Coronary artery (tissue), 2 donors: ENCODE results near the gene KL.

ENCODE experiments used
- DNase-seq: peaks from one replicate; pipeline ENCODE4 v3.0.0-alpha.2; 2017; ENCODE audit warnings: low spot score
- H3K27ac ChIP-seq, 2 donors: fragments of 200-600 bp; sonication (generic); one replicate each; pipeline ENCODE4 v1.5.1; 2016 to 2019
- H3K4me3 ChIP-seq: fragments of 200-600 bp; sonication (generic); 2 replicates; pipeline ENCODE4 v1.5.1; 2016; ENCODE audit warnings: mild to moderate bottlenecking, moderate library complexity
- TF ChIP-seq, protein P1 (sequence below): fragments of 200-600 bp; sonication (generic); IDR thresholded peaks from one replicate; pipeline ENCODE4 v1.5.1; 2019; ENCODE audit warnings: antibody characterized with exemption

Gene KL

DNA sequence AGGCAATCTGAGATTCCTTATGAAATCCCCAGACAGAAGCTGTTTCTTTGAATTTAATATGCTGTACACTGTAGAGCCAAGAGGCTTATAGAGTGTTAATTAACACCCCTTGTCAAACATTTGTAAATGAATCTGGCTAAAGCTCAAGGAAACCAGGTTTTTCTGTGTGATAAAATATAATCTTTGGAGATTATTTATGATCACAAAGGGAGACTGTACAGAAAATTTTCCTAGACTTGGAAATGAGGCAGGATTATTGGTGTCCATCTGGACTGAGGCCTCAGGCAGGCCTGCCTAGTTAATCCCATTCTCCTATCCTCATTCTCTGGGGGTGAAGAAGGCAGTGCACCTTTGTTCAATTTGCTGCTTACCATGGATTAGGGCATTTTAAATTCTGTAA, 17.8 kb downstream of the KL start:
- no peak for DNase-seq
- no peak overlapping the region for H3K4me3 ChIP-seq
- H3K27ac ChIP-seq: no peak overlapping the region
- TF ChIP-seq, protein P1, sequence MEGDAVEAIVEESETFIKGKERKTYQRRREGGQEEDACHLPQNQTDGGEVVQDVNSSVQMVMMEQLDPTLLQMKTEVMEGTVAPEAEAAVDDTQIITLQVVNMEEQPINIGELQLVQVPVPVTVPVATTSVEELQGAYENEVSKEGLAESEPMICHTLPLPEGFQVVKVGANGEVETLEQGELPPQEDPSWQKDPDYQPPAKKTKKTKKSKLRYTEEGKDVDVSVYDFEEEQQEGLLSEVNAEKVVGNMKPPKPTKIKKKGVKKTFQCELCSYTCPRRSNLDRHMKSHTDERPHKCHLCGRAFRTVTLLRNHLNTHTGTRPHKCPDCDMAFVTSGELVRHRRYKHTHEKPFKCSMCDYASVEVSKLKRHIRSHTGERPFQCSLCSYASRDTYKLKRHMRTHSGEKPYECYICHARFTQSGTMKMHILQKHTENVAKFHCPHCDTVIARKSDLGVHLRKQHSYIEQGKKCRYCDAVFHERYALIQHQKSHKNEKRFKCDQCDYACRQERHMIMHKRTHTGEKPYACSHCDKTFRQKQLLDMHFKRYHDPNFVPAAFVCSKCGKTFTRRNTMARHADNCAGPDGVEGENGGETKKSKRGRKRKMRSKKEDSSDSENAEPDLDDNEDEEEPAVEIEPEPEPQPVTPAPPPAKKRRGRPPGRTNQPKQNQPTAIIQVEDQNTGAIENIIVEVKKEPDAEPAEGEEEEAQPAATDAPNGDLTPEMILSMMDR: no peak

DNA sequence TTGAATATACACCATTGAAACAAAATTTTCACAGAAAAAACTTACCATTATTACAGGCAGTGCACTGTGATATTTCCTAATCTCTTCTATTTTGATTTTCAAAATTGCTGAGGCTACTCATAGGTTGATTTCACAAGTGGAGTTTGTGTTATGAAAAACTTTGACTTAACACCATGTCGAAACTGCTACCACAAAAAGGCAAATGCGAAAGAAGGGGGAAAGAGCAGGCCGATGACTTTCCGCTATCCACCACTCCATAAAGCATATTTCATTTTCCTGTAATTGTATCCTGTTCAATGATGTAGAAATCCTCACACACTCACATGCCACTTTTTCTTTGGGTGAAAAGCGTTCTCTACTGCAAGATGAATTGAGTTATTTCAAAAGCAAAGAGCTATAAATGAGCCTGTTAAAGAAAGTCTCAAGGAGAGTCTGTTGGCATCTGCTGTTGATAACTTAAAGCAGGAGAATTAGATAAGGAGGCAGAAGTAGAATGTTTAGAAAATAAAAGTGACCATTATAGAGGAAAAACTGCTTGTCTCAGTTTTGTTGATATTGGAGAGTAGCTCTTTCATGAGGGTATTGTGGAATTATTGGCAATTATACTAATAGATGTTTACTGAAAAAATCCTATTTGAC, 18.8 kb downstream of the KL start:
- TF ChIP-seq, protein P1: no peak
- DNase-seq: no peak
- Histone ChIP-seq H3K4me3 (no peak overlapping the region), H3K27ac (no peak overlapping the region)

DNA sequence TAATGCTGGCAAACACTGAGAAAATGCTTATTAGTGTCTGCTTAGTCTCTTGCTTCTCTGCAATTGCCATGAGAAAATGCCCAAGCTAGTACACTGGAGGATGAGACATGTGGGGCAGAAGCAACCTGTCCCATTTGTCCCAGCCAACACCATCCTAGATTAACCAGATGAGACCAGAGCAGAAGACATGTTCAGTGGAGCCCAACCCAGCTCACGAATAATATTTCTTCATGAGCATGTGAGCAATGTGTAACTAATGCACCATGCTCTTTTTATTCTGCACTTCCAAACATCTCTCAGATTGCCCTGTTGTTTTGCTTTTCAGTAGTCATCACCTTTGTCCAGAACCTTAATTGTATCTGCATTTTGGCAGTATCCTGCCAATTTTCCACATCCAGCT, 21.4 kb downstream of the KL start:
- Histone ChIP-seq H3K27ac (no peak overlapping the region), H3K4me3 (no peak overlapping the region)
- TF ChIP-seq, protein P1: no peak
- DNase-seq: no peak

DNA sequence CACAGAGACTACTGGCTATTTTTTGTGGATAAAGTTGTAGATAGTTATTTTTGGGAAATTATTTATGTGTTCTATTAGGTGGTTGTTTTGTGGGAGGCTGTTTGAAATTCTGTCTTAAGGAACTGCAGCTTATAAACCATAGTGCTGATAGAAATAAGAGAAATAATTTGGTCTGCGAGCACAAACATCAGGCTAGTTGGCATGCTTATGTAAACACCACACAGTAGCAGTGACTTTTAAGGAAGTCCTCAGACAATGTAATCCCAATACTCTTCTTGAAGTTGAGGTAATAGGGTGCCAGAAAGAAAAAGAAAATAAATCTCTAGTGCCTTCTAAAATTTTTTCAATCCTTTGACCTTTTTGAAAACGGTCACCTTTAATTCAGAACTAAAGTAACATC, 23.9 kb downstream of the KL start:
- H3K27ac ChIP-seq: peak overlapping the region in 1 of 2 donors; percentile 17
- no peak for DNase-seq
- H3K4me3 ChIP-seq: no peak overlapping the region
- TF ChIP-seq, protein P1: no peak

DNA sequence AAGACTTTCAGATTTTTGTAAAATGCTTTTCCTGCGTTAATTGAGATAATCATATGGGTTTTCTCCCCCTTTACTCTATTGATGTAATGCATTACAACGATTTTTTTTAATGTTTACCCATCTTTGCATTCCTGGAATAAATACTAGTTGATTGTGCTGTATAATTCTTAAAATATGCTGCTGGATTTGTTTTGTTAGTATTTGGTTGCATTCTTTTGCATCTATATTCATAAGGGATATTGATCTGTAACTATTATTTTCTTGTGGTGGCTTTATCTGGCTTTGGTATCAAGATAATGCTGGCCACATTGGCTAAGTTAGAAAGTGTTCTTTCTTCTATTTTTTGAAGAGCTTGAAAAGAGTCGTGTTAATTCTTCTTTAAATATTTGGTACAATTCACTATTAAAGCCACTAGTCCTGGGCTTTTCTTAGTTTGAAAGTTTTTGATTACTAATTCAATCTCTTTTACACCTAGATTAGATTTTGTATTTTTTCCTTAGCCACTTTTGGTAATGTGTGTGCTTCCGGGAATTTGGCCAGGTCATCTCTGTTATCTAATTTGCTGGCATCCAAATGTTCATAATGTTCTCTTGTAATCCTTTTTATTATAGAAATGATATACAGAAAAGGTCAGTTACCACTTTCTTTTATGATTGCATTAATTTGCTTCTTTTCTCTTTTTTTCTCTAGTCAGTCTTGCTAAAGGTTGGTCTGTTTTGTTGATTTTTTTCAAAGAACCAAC, 29.8 kb downstream of the KL start:
- Histone ChIP-seq H3K4me3 (no peak overlapping the region), H3K27ac (no peak overlapping the region)
- DNase-seq: no peak
- TF ChIP-seq, protein P1: no peak

DNA sequence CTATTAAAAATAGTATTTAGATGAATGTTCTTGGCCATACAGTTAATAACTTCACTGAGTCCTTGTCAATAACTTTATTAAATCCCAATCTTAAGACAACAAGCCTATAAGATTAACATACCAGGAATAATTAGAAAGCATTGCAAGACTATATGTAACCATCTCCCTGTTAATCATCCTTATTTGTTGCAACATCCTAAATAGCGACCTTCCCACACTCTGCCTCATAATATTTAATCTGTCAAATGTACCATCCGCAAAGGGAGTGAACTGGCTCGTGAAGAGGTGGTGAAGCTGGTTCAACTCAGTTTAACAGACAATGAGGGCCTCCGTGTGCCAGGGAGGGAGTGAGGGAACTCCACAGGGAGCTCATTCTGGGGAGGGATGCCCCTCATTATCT, 33.9 kb downstream of the KL start:
- Histone ChIP-seq H3K27ac (no peak overlapping the region), H3K4me3 (no peak overlapping the region)
- DNase-seq: no peak
- TF ChIP-seq, protein P1: no peak

DNA sequence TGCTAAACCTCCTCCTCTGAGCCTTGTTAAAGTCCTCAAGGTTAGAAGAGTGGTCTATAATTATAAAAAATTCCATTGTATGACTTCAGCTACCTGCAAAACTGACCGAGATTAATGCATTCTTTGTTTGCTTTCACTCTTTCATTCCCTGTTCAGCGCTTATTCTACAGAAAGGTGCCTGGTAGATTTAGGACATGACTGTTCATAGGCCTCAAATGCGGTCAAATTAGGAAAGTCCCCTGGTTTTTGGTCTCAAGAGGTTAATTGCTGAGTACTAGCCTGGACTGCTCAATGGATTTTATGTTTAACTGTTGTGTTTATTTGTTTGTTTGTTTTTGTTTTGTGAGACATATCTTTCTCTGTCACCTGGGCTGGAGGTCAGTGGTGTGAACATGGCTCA, 35.4 kb downstream of the KL start:
- H3K27ac ChIP-seq: no peak overlapping the region
- DNase-seq: no peak

More for the DNA sequence above, 35.4 kb downstream of the KL start:
- H3K4me3 ChIP-seq: no peak overlapping the region
- TF ChIP-seq, protein P1: no peak
